ENCODE data around the gene TFAP2B.

DNA sequence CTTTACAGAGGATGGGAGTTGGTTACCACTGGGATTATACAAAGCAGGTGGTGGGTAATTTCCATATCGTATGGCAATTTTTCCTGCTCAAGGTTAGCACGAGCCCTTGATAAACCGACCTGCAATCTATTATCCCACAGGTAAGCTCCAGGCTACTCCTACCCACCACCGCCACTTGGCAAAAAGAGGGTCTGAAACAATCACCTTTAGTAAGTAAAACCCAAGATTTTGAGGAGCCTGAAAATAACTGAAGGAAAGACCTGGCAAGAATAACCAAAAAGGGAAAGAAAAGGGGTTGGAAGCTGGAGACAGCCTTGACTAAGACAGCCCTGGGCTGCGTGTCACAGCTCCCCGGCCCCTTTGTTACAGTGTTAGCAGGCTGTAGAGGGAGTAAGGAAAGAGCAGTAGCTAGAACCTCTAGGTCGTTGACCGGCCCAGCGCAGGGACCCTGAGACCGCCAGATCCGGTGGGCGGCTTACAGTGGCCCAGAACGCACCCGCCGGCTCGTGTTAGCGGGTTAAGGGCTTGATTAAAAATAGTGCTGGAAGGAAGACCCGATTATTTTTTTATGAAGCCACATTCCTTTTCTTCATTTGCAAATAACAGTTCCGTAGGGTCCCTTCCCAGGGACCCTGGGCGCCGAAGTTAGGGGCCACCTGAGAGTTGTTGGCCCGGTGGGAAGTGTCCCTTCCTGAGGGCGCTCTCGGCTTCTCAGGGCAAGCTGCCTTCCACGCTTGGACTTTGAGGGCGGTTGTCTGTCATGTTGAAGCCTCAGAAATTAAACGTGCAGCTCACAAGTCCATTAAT, 30.5 kb downstream of the TFAP2B start:
- TF ChIP-seq YY1 (IDR thresholded peaks at IDR 0.05; ENCODE audit: insufficient read depth, insufficient read length) = no peak
- peak; percentile 77 for TF ChIP-seq SUZ12 (IDR thresholded peaks at IDR 0.05; ENCODE audit: extremely low read depth, insufficient read depth, insufficient read length)

All from NT2/D1 (cell line).